ENCODE data around the gene PDE4D.

DNA sequence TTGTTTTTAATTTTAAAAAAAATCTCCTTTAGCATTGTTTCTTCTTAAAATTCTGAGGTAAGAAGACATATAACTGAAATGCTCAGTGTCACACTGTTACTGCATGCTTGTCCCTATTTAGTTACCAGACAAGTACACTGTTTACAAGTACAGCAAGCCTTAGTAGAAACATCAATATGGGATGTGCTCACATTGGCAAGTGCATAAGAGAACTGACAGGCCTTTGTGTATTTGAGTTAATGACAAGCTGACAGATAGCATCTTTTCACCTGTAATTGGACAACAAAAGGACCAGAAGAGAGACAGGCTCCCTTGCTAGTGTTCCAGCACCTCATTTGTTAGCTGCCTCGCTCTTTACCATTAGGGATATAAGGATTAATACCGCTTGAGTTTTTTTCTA is 63.6 kb downstream of the PDE4D start:
- TF ChIP-seq, protein P1, sequence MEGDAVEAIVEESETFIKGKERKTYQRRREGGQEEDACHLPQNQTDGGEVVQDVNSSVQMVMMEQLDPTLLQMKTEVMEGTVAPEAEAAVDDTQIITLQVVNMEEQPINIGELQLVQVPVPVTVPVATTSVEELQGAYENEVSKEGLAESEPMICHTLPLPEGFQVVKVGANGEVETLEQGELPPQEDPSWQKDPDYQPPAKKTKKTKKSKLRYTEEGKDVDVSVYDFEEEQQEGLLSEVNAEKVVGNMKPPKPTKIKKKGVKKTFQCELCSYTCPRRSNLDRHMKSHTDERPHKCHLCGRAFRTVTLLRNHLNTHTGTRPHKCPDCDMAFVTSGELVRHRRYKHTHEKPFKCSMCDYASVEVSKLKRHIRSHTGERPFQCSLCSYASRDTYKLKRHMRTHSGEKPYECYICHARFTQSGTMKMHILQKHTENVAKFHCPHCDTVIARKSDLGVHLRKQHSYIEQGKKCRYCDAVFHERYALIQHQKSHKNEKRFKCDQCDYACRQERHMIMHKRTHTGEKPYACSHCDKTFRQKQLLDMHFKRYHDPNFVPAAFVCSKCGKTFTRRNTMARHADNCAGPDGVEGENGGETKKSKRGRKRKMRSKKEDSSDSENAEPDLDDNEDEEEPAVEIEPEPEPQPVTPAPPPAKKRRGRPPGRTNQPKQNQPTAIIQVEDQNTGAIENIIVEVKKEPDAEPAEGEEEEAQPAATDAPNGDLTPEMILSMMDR (IDR thresholded peaks at IDR 0.05): no peak
- TF ChIP-seq POLR2A (IDR thresholded peaks at IDR 0.05): no peak
